GM21390 (cell line): ENCODE data around the gene CHMP4A.

Experiments used
- ATAC-seq: cut with Tn5 transposase; IDR thresholded peaks from one replicate; pipeline ENCODE4 v1.9.1; 2021; ENCODE audit not compliant: unreplicated experiment

Gene CHMP4A

GRCh38 chr14:24179961-24180796 is 33.1 kb downstream of the CHMP4A start:
- no peak for ATAC-seq

GRCh38 chr14:24179294-24179960 is 33.9 kb downstream of the CHMP4A start:
- no peak for ATAC-seq

DNA sequence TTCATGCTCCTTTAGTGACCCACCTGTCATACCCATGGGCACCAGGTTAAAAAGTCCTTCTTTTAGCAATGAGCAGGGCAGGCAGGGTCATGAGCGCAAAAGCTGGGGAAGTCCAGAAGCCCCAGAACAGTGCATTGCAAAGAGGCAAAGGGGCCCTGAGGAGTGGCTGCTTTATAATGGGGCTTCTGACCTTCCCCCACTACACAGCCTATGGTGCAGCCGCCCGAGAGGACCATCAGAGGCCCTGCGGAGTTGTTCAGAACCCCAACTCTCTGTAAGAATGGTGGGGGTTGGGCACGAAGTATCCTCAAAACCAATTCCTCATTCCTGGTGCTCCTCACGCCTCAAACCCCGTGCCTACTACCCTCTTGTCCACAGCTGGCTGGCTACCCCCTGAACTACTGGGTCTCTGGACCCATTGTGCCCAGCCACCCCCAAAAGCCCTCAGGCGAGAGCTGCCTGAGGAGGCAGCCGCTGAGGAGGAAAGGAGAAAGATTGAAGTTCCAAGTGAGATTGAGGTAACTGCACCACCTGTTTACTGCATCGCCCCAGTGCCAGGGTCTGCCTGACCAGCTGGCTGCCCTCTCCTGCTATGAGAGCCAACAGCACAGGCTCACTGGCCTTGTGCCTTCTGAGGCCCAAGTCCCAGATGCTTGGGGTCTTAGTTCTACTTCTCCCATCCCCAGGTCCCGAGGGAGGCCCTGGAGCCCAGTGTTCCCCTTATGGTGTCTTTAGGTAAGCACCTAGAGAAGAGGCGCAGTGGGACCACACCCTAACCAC is 34.7 kb downstream of the CHMP4A start:
- no peak for ATAC-seq

- ATAC-seq, result no peak
Observed at GRCh38 chr14:24177891-24178290, 35.4 kb downstream of the CHMP4A start.

DNA sequence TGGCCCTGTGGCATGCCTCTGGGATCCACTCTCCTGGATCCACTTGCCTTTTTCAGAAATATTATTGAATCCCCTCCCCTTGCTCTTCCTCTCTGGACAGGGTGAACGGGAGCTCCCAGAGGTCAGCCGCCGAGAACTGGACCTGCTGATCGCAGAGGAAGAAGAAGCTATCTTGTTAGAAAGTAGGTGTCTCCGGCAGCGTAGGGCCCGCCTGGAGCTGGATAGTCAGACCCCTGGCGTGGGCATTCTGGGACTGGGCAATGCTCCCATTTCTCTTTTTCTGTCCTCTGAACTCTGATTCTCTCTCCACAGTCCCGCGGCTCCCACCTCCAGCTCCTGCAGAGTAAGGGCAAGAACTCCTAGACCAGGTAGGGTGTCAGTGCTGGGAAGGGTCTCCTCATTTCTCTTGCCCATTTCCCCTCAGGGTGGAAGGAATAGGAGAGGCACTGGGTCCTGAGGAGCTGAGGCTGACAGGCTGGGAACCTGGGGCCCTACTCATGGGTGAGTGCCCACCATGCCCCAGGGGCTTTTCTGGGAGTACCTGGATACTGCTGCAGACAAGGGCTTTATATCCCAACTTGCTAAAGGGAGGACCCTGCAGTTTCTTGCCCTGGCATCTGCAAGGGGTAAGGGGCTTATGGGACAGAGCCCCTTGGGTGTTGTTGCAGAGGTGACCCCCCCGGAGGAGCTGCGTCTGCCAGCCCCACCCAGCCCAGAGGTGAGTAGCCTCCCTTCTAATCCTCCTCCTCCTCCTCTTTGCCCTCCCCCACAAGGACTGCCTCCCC is 36.1 kb downstream of the CHMP4A start:
- ATAC-seq, result no peak

DNA sequence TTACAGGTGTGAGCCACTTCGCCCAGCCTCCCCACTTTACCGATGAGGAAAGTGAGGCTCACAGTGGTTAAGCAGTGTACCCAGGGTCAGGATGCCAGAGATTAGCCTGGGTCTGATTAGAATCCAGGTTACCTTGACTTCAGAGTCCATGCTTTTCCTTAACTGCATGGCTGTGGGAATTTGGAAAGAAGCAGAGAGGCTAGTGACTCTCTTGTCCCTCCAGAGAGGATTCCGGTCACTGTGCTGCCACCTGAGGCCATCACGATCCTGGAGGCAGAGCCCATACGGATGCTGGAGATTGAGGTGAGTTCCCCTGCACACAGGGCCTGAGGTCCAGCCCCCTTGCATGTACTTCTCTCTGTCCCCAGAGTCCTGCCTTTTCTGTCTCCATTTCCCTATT is 36.7 kb downstream of the CHMP4A start:
- ATAC-seq, result no peak

- no peak for ATAC-seq
Observed at GRCh38 chr14:24172871-24173281, 40.4 kb downstream of the CHMP4A start.

DNA sequence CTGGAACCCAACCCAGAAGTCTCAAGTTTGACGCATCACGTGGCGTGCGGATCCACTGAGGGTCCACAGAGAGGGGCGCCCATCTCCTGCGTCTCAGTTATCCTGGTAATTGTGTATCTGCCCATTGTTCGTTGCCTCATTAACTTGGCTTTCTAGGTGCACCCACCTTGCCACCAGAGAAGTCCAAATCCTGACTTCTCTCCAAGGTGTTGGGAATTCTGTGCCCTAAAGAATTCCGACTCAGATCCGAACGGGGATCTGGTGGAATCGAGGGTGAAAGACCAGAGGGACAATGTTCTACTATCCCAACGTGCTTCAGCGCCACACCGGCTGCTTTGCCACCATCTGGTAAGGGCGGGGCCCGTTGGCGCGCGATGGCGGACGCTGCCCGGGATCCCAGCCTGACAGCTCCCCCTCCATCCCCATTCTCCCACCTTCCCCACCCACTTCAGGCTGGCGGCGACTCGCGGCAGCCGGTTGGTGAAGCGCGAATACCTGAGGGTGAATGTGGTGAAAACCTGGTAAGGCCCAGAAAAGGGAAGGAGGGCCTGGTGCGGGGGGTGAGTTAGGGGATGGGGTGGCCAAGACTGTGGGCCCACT is 40.9 kb downstream of the CHMP4A start:
- ATAC-seq, result no peak

GRCh38 chr14:24171422-24172260 is 41.6 kb downstream of the CHMP4A start, which contains the start of gene REC8:
TSS of gene REC8 (plus strand) at chr14:24172080. CDS start at chr14:24172553, 473 bp downstream.
- peak; percentile 84 for ATAC-seq

DNA sequence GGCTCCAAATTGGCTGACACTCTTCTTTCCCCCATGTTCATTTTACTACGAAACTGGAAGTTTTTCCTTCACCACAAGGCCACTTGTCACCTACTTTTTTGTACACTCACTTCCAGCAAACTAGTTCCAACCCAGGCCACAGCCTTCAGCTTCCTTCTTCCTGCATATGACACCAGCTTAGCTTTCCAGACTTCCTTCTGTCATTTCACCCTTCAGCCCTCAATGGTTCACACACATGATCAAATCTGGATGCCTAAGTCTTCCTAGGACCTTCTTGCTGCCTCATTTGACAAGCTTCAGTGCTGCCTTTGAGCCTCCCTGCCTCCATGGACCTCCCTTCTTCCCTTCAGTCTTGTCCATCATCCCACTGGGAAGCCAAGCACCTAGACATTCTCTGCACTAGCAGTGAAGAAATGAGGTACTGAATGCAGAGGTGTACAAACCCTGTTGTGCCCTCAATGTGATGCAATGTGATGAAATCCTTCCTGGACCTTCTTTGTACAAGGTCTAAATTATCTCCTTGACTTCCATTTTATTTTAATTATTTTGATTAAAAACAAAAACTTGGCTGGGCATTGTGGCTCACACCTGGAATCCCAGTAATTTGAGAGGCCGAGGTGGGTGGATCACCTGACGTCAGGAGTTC is 45.7 kb downstream of the CHMP4A start:
- no peak for ATAC-seq

DNA sequence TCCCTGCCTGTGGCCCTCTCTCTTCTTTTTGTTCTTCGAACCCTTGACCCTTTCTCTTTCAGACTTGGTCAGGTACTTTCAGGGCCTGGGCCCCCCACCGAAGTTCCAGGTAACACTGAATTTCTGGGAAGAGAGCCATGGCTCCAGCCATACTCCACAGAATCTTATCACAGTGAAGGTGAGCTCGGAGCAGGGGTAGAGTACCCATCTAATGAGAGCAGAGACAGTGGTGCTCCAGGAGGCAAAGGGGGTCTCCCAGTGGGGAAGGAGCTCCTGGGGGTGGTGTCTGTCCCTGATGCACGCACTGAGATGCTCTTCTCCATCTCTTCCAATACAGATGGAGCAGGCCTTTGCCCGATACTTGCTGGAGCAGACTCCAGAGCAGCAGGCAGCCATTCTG is 47.5 kb downstream of the CHMP4A start:
- no peak for ATAC-seq

GRCh38 chr14:24164518-24164991 is 48.7 kb downstream of the CHMP4A start:
- ATAC-seq, result no peak

GRCh38 chr14:24162093-24162492 is 51.2 kb downstream of the CHMP4A start:
- ATAC-seq, result no peak

- peak; percentile 79 for ATAC-seq
Observed at GRCh38 chr14:24160850-24161804, 52.2 kb downstream of the CHMP4A start, which contains the start of gene IRF9. TSS of gene IRF9 (plus strand) at chr14:24161265. CDS start at chr14:24162145, 880 bp downstream.

- no peak for ATAC-seq
Observed at GRCh38 chr14:24160499-24160849, 52.8 kb downstream of the CHMP4A start.

- ATAC-seq, result no peak
Observed at GRCh38 chr14:24159777-24160498, 53.4 kb downstream of the CHMP4A start.
